KMS-11 (cell line): ENCODE data around the gene DHRS3.

Experiments
- H2AFZ ChIP-seq: fragments of 200-600 bp; sonication (generic); 2 replicates; pipeline ENCODE4 v1.6.1; 2016; ENCODE audit warnings: antibody characterized with exemption, mixed run types, low read depth
- H3K27ac ChIP-seq: fragments of 200-600 bp; sonication (generic); 2 replicates; pipeline ENCODE4 v1.6.1; 2016; ENCODE audit warnings: mild to moderate bottlenecking, mixed run types
- H3K27me3 ChIP-seq: fragments of 200-600 bp; sonication (generic); 2 replicates; pipeline ENCODE4 v1.6.1; 2017; ENCODE audit warnings: mild to moderate bottlenecking, low read depth, mixed run types, moderate library complexity; ENCODE audit not compliant: insufficient read depth
- H3K36me3 ChIP-seq: fragments of 200-600 bp; sonication (generic); 2 replicates; pipeline ENCODE4 v1.6.1; 2017; ENCODE audit warnings: mild to moderate bottlenecking, mixed run types; ENCODE audit not compliant: insufficient read depth
- H3K4me1 ChIP-seq: fragments of 200-600 bp; sonication (generic); 2 replicates; pipeline ENCODE4 v1.6.1; 2016; ENCODE audit warnings: mild to moderate bottlenecking, low read depth, mixed run types; ENCODE audit not compliant: poor library complexity, severe bottlenecking
- H3K4me2 ChIP-seq: fragments of 200-600 bp; sonication (generic); 2 replicates; pipeline ENCODE4 v1.7.0; 2016; ENCODE audit warnings: mild to moderate bottlenecking, mixed run types
- H3K4me3 ChIP-seq: fragments of 200-600 bp; sonication (generic); IDR thresholded peaks from 2 replicates; pipeline ENCODE4 v1.6.1; 2017; ENCODE audit warnings: low read depth, low read length, mixed read lengths; ENCODE audit not compliant: insufficient read depth
- H3K79me2 ChIP-seq: fragments of 200-600 bp; sonication (generic); 2 replicates; pipeline ENCODE4 v1.6.1; 2016; ENCODE audit warnings: low read depth, mixed run types; ENCODE audit not compliant: insufficient read depth
- H3K9ac ChIP-seq: fragments of 200-600 bp; sonication (generic); 2 replicates; pipeline ENCODE4 v1.6.1; 2016; ENCODE audit warnings: mild to moderate bottlenecking, mixed run types
- H4K20me1 ChIP-seq: fragments of 200-600 bp; sonication (generic); 2 replicates; pipeline ENCODE4 v1.6.1; 2016; ENCODE audit warnings: mild to moderate bottlenecking, mixed run types; ENCODE audit not compliant: insufficient read depth
- CTCF ChIP-seq: fragments of 200-600 bp; sonication (generic); conservative IDR thresholded peaks from 2 replicates; pipeline ENCODE4 v1.6.1; 2017; ENCODE audit warnings: low read depth, mild to moderate bottlenecking, antibody characterized with exemption, low read length, moderate library complexity, mixed read lengths

The DHRS3 gene

GRCh38 chr1:12591267-12591938 lies 26.6 kb downstream of the DHRS3 start:
- Histone ChIP-seq H3K27me3 (peaks cover 2% of the 10 kb centered on the region; the same call in 1 of the 2 replicates), H3K27ac (no peak overlapping the region), H3K79me2 (no peaks in the 10 kb centered on the region), H3K36me3 (no peaks in the 10 kb centered on the region), H3K9ac (no peak overlapping the region), H4K20me1 (no peaks in the 10 kb centered on the region), H3K4me1 (no peaks in the 10 kb centered on the region), H3K4me2 (no peak overlapping the region), H3K4me3 (no peak overlapping the region), H2AFZ (no peak overlapping the region)
- TF ChIP-seq CTCF = no peak

DNA sequence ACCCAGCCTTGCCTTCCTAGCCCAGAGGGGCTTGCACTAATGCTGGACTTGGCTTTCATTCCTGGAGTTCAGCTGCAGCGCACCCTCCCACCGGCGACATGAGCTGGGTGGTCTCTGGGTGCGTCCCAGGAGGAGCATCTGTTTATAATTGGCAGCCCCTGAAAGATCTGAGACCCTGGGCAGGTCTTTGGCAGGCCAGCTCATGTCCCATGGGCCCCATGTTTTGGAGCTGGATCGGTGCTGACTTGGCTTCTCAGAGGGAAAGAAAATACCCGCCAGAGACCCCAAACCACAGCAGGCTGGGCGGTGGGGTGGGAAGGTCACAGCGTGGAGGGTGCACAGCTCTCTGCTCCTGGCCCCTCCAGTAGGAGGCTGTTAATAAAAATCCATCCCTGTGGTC lies 29.3 kb downstream of the DHRS3 start:
- peaks cover 2% of the 10 kb centered on the region; the same call in 1 of the 2 replicates for H3K27me3 ChIP-seq
- no peaks in the 10 kb centered on the region for H3K36me3 ChIP-seq
- H3K9ac ChIP-seq = no peak overlapping the region
- H3K27ac ChIP-seq = no peak overlapping the region
- no peaks in the 10 kb centered on the region for H4K20me1 ChIP-seq
- H3K79me2 ChIP-seq = no peaks in the 10 kb centered on the region
- H3K4me2 ChIP-seq = no peak overlapping the region
- TF ChIP-seq CTCF = no peak
- H3K4me3 ChIP-seq = no peak overlapping the region
- H3K4me1 ChIP-seq = no peaks in the 10 kb centered on the region
- H2AFZ ChIP-seq = no peak overlapping the region

DNA sequence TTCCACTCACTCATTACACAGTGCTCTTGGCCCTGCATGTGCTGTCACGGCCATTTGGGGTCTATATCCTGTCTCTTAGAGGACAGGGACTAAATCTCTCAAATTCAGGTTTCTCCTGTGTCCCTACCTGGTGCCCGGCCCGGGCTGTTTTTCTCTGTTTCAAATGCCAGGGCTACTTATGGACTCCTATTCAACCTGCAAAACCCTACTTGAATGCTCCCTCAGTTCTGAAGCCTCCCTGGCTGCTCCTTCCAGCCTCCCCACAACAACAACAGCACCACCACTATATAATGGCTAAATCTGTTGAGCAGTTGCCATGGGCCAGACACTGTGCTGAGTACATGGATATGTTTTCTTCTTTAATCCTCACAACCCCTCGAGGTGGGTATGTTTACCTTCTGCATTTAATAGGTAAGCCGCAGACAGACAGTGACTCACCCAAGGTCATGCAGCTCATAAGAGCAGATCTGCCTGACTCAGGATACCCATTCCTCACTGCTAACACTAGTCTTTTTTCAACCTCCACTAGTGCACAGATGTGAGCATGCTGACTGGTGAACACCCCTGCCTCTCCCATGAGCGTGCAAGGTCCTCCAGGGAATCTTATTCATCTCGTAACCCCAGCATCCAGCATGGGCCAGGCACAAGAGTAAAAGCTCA lies 29.9 kb downstream of the DHRS3 start:
- H3K27ac ChIP-seq = no peak overlapping the region

More for the DNA sequence above, 29.9 kb downstream of the DHRS3 start:
- TF ChIP-seq CTCF = no peak
- Histone ChIP-seq H2AFZ (no peak overlapping the region), H3K36me3 (no peaks in the 10 kb centered on the region), H3K79me2 (no peaks in the 10 kb centered on the region), H4K20me1 (no peaks in the 10 kb centered on the region), H3K27me3 (peaks cover 1% of the 10 kb centered on the region; the same call in 1 of the 2 replicates), H3K4me2 (no peak overlapping the region), H3K4me3 (no peak overlapping the region), H3K9ac (no peak overlapping the region), H3K4me1 (no peaks in the 10 kb centered on the region)
